GM23338 (cell line): ENCODE measurements around the gene MAPK8IP3.

Source experiments
- CREB1 ChIP-seq: fragments of 250-450 bp; sonication (Bioruptor Pico); IDR thresholded peaks from 2 replicates; pipeline ENCODE4 v1.5.0; 2020; ENCODE audit warnings: low read depth, mild to moderate bottlenecking, moderate library complexity
- EZH2 ChIP-seq: fragments of 200-600 bp; sonication (generic); IDR thresholded peaks from one replicate; pipeline ENCODE4 v1.8.0; 2017; ENCODE audit warnings: antibody characterized with exemption, mild to moderate bottlenecking, low read depth; ENCODE audit not compliant: unreplicated experiment
- POLR2AphosphoS5 ChIP-seq: IDR thresholded peaks from 2 replicates; pipeline ENCODE4 v1.6.1; 2016; ENCODE audit warnings: antibody characterized with exemption, low read depth
- TF ChIP-seq, protein P1 (sequence below), 2 experiments: fragments of 200-600 bp in 1 of 2; sonication (generic) in 1 of 2; conservative IDR thresholded peaks; 2 replicates each; pipeline versions ENCODE4 v1.5.1 to v1.6.1; 2016 to 2017; ENCODE audit warnings: antibody characterized with exemption in 2 of 2, low read depth in 2 of 2, mild to moderate bottlenecking in 2 of 2, moderate library complexity in 1 of 2

DNA sequence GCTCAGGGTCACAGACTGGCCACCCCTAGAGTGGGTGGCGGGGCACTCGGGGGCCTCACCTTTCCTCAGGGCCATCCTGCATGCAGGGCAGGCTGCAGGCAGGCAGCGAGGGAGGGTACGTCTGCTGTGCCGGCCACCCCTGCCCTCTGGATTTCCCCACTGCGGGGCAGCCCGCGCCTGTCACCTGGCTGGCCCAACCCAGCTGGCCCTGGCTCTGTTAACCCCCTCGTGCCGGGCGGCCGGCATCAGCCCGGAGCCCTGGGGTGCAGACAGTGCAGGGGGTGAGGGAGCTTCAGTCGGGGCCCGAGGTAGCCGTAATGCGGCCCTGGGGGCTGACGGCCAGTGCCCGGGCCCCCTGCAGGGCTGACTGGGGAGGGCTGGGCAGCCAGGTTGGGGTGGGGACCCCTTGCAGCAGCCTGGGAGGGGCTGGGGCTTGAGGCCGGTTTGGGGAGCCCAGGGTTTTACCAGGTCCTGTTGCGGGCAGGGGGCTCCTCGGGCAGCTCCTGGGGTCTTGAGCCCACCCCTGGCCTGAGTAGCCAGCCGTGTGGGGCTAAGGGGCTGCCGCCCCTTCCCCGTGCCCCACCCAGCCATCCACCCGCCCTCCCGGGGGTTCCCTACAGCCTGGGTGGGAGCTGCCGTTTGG lies 87.7 kb downstream of the MAPK8IP3 start, which contains the start of gene IGFALS:
- TF ChIP-seq, protein P1, sequence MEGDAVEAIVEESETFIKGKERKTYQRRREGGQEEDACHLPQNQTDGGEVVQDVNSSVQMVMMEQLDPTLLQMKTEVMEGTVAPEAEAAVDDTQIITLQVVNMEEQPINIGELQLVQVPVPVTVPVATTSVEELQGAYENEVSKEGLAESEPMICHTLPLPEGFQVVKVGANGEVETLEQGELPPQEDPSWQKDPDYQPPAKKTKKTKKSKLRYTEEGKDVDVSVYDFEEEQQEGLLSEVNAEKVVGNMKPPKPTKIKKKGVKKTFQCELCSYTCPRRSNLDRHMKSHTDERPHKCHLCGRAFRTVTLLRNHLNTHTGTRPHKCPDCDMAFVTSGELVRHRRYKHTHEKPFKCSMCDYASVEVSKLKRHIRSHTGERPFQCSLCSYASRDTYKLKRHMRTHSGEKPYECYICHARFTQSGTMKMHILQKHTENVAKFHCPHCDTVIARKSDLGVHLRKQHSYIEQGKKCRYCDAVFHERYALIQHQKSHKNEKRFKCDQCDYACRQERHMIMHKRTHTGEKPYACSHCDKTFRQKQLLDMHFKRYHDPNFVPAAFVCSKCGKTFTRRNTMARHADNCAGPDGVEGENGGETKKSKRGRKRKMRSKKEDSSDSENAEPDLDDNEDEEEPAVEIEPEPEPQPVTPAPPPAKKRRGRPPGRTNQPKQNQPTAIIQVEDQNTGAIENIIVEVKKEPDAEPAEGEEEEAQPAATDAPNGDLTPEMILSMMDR (conservative IDR thresholded peaks at IDR 0.05; ENCODE audit: low read depth in 2 of 2), result no peak
- TF ChIP-seq CREB1, result no peak
- TF ChIP-seq EZH2, result no peak
- no peak for TF ChIP-seq POLR2AphosphoS5
